Panc1 (cell line): Measurements from ENCODE around the gene ABCC12. TPM values are rescaled to one million over a fixed set of nuclear protein-coding genes. Genes with fewer than 3 reads are reported as not detected.

ENCODE experiments used
- ATAC-seq: fragments of 200-7000 bp; cut with Tn5 transposase; 2 replicates; pipeline ENCODE4 v1.9.1; 2020; ENCODE audit warnings: mild to moderate bottlenecking, moderate library complexity
- Bru-seq: library from RNA; stranded (reverse); fragments of 400-500 nt; gene quantifications from one replicate; lab custom pipeline; 2021; lab: Mats Ljungman, UMichigan
- BruChase-seq, 2 experiments: library from RNA; stranded (reverse); fragments of 400-500 nt; gene quantifications; one replicate each; lab custom pipeline; 2021; lab: Mats Ljungman, UMichigan
- BruUV-seq: library from RNA; stranded (reverse); fragments of 400-500 nt; replicated peaks from 2 replicates; lab custom pipeline; 2021; lab: Mats Ljungman, UMichigan
- CTCF ChIA-PET: fragments of 300-600 bp; sonication (Branson Sonifier 250); formaldehyde crosslinking; loops from one replicate; lab custom pipeline; 2022; ENCODE audit warnings: antibody characterized with exemption; lab: Charles Lee
- POLR2A ChIA-PET: fragments of 300-600 bp; sonication (Branson Sonifier 250); formaldehyde crosslinking; loops from one replicate; lab custom pipeline; 2022; ENCODE audit warnings: antibody characterized with exemption; lab: Charles Lee
- DNase-seq: peaks from one replicate; pipeline ENCODE4 v3.0.0-alpha.2; 2010; ENCODE audit warnings: low read depth, low spot score
- H3K27ac ChIP-seq: 2 replicates; pipeline ENCODE4 v1.5.1; 2011; ENCODE audit warnings: mild to moderate bottlenecking, low read length, inconsistent platforms
- H3K27me3 ChIP-seq: fragments of 200-500 bp; sonication (Bioruptor generic); 2 replicates; pipeline ENCODE4 v1.6.0; 2014; ENCODE audit warnings: low read length, inconsistent platforms; ENCODE audit not compliant: control insufficient read depth, insufficient read depth
- H3K36me3 ChIP-seq: fragments of 200-500 bp; sonication (Bioruptor generic); 2 replicates; pipeline ENCODE4 v1.5.1; 2014; ENCODE audit warnings: inconsistent platforms, mild to moderate bottlenecking, low read length, moderate library complexity; ENCODE audit not compliant: control insufficient read depth, insufficient read depth
- H3K4me1 ChIP-seq: 2 replicates; pipeline ENCODE4 v1.5.1; 2011; ENCODE audit warnings: inconsistent platforms, mild to moderate bottlenecking, low read length, moderate library complexity; ENCODE audit not compliant: control insufficient read depth, insufficient read depth
- H3K4me3 ChIP-seq, 2 experiments: 2 replicates each; pipeline ENCODE4 v1.5.1; 2011 to 2012; ENCODE audit warnings: low read depth in 2 of 2, low read length in 2 of 2, mild to moderate bottlenecking in 2 of 2, inconsistent platforms in 1 of 2, moderate library complexity in 1 of 2
- H3K9me3 ChIP-seq: fragments of 200-500 bp; sonication (Bioruptor generic); 2 replicates; pipeline ENCODE4 v1.5.1; 2014; ENCODE audit warnings: low read depth, mild to moderate bottlenecking, inconsistent platforms, low read length, moderate library complexity; ENCODE audit not compliant: control insufficient read depth, insufficient read depth
- CTCF ChIP-seq: fragments of 450-650 bp; IDR thresholded peaks from 2 replicates; pipeline ENCODE4 v1.5.1; 2017; ENCODE audit warnings: mild to moderate bottlenecking
- POLR2AphosphoS5 ChIP-seq: IDR thresholded peaks from 2 replicates; pipeline ENCODE4 v1.6.1; 2012; ENCODE audit warnings: mild to moderate bottlenecking, low read depth, low read length, moderate library complexity
- REST ChIP-seq, 2 experiments: IDR thresholded peaks; 2 replicates each; pipeline ENCODE4 v1.6.1; 2011 to 2012; ENCODE audit warnings: low read depth in 2 of 2, control low read depth in 1 of 2, low read length in 1 of 2, mild to moderate bottlenecking in 1 of 2, moderate library complexity in 1 of 2; ENCODE audit not compliant: insufficient read depth in 1 of 2
- SIN3A ChIP-seq: IDR thresholded peaks from 2 replicates; pipeline ENCODE4 v1.6.1; 2012; ENCODE audit warnings: low read depth, mild to moderate bottlenecking, low read length, moderate library complexity, borderline replicate concordance; ENCODE audit not compliant: insufficient read depth
- TCF7L2 ChIP-seq: IDR thresholded peaks from 2 replicates; pipeline ENCODE4 v1.6.1; 2011; ENCODE audit warnings: mild to moderate bottlenecking, low read depth, low read length, inconsistent platforms
- in situ Hi-C: cut with HindIII; loops from 2 replicates; pipeline ENCODE4 v1.10.0; 2016; ENCODE audit warnings: low sequenced_read_pairs, low pct_unique_long_range_greater_than_20kb
- intact Hi-C: fragments of 100-400 bp; cut with micrococcal nuclease; formaldehyde crosslinking; loops from one replicate; pipeline ENCODE4 v1.10.0; 2022; ENCODE audit not compliant: unreplicated experiment
- long read RNA-seq: library from polyadenylated mRNA; unstranded; transcript quantifications from one replicate; pipeline ENCODE4 v2.0.0, GENCODE V29; 2021; ENCODE audit not compliant: unreplicated experiment
- polyA plus RNA-seq: library from polyadenylated mRNA; unstranded; fragments of >200 nt; gene quantifications from one replicate; pipeline ENCODE4 v1.2.1, GENCODE V29; 2012; ENCODE audit warnings: missing spikeins; ENCODE audit not compliant: insufficient read length
- total RNA-seq: library from RNA; stranded (reverse); gene quantifications from one replicate; pipeline ENCODE4 v1.2.1, GENCODE V29; 2021; ENCODE audit not compliant: unreplicated experiment

ABCC12 gene
- total RNA-seq: not detected
- not detected for polyA plus RNA-seq
- Bru-seq, nascent RNA: percentile 4 among the genes with signal in this experiment
- percentile 4 among the genes with signal in this experiment for BruChase-seq, experiment 1, labeled RNA remaining after a 2-hour chase
- percentile 2 among the genes with signal in this experiment for BruChase-seq, experiment 2, labeled RNA remaining after a 6-hour chase
- long read RNA-seq: 0 reads

- ChIA-PET POLR2A (no interaction called here), CTCF (no interaction called here)
- Histone ChIP-seq H3K27ac (peak within 1 kb of the TSS; percentile 61), H3K4me3 (no peak within 1 kb of the TSS), H3K27me3 (no peaks in the 10 kb centered on the region), H3K4me1 (peaks cover 2% of the 10 kb centered on the region; the same call in 1 of the 2 replicates), H3K9me3 (no peaks in the 10 kb centered on the region), H3K36me3 (no peaks in the 10 kb centered on the region)
- no TSS peak for BruUV-seq
- DNase-seq: no peak
- intact Hi-C loops: loop anchor here (10.0 kb wide), 1 partner anchor 1111 kb away; no protein-coding TSS in a partner anchor
- ATAC-seq: 0 out of 2 replicates have a peak, but pooled peaks have one; percentile 17
- in situ Hi-C loops: no loop called here
- TF ChIP-seq REST (IDR thresholded peaks at IDR 0.05; ENCODE audit: insufficient read depth in 1 of 2, low read depth in 2 of 2, low read length in 1 of 2) (no peak), POLR2AphosphoS5 (no peak), SIN3A (no peak), TCF7L2 (no peak), CTCF (no peak)
Observed at GRCh38 chr16:48155926-48156789, at the start of gene ABCC12. TSS of gene ABCC12 (minus strand) at chr16:48155993. CDS start at chr16:48146424, 9,569 bp downstream.

- no peak overlapping the region for H3K4me3 ChIP-seq
- no peak overlapping the region for H3K27ac ChIP-seq
- no peak for TF ChIP-seq REST (IDR thresholded peaks at IDR 0.05; ENCODE audit: insufficient read depth in 1 of 2, low read depth in 2 of 2, low read length in 1 of 2)
- no peak for TF ChIP-seq POLR2AphosphoS5
- TF ChIP-seq CTCF: no peak
- no peak for TF ChIP-seq TCF7L2
- TF ChIP-seq SIN3A: no peak
- intact Hi-C loops (no loop called here), in situ Hi-C loops (no loop called here)
- no peaks in the 10 kb centered on the region for H3K4me1 ChIP-seq
- no TSS peak for BruUV-seq
- ATAC-seq (no peak), DNase-seq (no peak)
- ChIA-PET POLR2A (no interaction called here), CTCF (no interaction called here)
- H3K27me3 ChIP-seq: no peaks in the 10 kb centered on the region
- no peaks in the 10 kb centered on the region for H3K36me3 ChIP-seq
- no peaks in the 10 kb centered on the region for H3K9me3 ChIP-seq
Observed at GRCh38 chr16:48204825-48205151, 49.0 kb upstream of the ABCC12 start.
